ENCODE data around the gene SORCS2. TPM values are rescaled to one million over a fixed set of nuclear protein-coding genes. Genes with fewer than 3 reads are reported as not detected.

SORCS2 gene
- 0.14 and 0.26 TPM in 2 replicates for polyA plus RNA-seq (2013)

- Histone ChIP-seq H2AFZ (ENCODE audit: insufficient read depth, low read length, poor library complexity) (no peak within 1 kb of the TSS), H4K8ac (ENCODE audit: low read depth, low read length) (no peak within 1 kb of the TSS), H3K79me1 (ENCODE audit: low read length) (no peaks in the 10 kb centered on the region), H3K23ac (ENCODE audit: low read length) (no peak within 1 kb of the TSS), H2BK12ac (ENCODE audit: low read length) (no peak within 1 kb of the TSS), H2BK120ac (ENCODE audit: insufficient read depth, low read length, poor library complexity) (no peak within 1 kb of the TSS), H4K12ac (ENCODE audit: low read depth, low read length) (no peak within 1 kb of the TSS), H3K36me3 (ENCODE audit: control insufficient read depth in 1 of 2, insufficient read depth in 2 of 2, low read length in 2 of 2) (no peaks in the 10 kb centered on the region), H3K14ac (ENCODE audit: low read length) (no peak within 1 kb of the TSS), H2BK5ac (ENCODE audit: low read depth, low read length, poor library complexity) (no peak within 1 kb of the TSS), H3K4me1 (ENCODE audit: control insufficient read depth in 1 of 2, insufficient read depth in 2 of 2, low read length in 2 of 2) (peaks cover 5 to 6% of the 10 kb centered on the region in 2 experiments), H3K4me3 (ENCODE audit: low read depth, low read length) (no peak within 1 kb of the TSS), H3K18ac (ENCODE audit: low read length) (no peak within 1 kb of the TSS), H3K27ac (ENCODE audit: low read depth, low read length) (no peak within 1 kb of the TSS), H3K4me2 (ENCODE audit: low read length) (peak within 1 kb of the TSS; percentile 71), H3K27me3 (ENCODE audit: insufficient read depth, low read length) (peaks cover 20% of the 10 kb centered on the region), H3K79me2 (ENCODE audit: control insufficient read depth, insufficient read depth, low read length, poor library complexity) (no peaks in the 10 kb centered on the region), H2AK5ac (ENCODE audit: low read length) (no peak within 1 kb of the TSS), H3K9ac (ENCODE audit: low read length) (no peak within 1 kb of the TSS), H3K4ac (ENCODE audit: low read depth, low read length) (no peak within 1 kb of the TSS), H3K9me3 (ENCODE audit: insufficient read depth, low read depth, low read length) (no peaks in the 10 kb centered on the region), H4K91ac (ENCODE audit: low read depth, low read length) (no peak within 1 kb of the TSS)
- WGBS (ENCODE audit: extremely low coverage, insufficient coverage, insufficient read length), result no CpG with 5 or more reads among the region's 116 CpGs
- DNase-seq, result peak; percentile 10 to 62
These were observed at the start of gene SORCS2 for GRCh38 chr4:7192252-7193029. Gene SORCS2 (plus strand): TSS chr4:7192538.

GRCh38 chr4:7144374-7145290, 47.7 kb upstream of the SORCS2 start:
- Histone ChIP-seq H3K4me3 (ENCODE audit: low read depth, low read length) (no peak overlapping the region), H3K18ac (ENCODE audit: low read length) (no peak overlapping the region), H3K4me1 (ENCODE audit: control insufficient read depth in 1 of 2, insufficient read depth in 2 of 2, low read length in 2 of 2) (no peaks in the 10 kb centered on the region), H3K36me3 (ENCODE audit: control insufficient read depth in 1 of 2, insufficient read depth in 2 of 2, low read length in 2 of 2) (no peaks in the 10 kb centered on the region), H3K9me3 (ENCODE audit: insufficient read depth, low read depth, low read length) (peaks cover 2% of the 10 kb centered on the region), H2AFZ (ENCODE audit: insufficient read depth, low read length, poor library complexity) (no peak overlapping the region), H3K4ac (ENCODE audit: low read depth, low read length) (no peak overlapping the region), H3K79me2 (ENCODE audit: control insufficient read depth, insufficient read depth, low read length, poor library complexity) (no peaks in the 10 kb centered on the region), H2BK5ac (ENCODE audit: low read depth, low read length, poor library complexity) (no peak overlapping the region), H3K14ac (ENCODE audit: low read length) (no peak overlapping the region), H4K12ac (ENCODE audit: low read depth, low read length) (no peak overlapping the region), H2BK120ac (ENCODE audit: insufficient read depth, low read length, poor library complexity) (no peak overlapping the region), H3K23ac (ENCODE audit: low read length) (no peak overlapping the region), H3K27ac (ENCODE audit: low read depth, low read length) (no peak overlapping the region), H4K8ac (ENCODE audit: low read depth, low read length) (no peak overlapping the region), H2BK12ac (ENCODE audit: low read length) (no peak overlapping the region), H3K4me2 (ENCODE audit: low read length) (no peak overlapping the region), H3K9ac (ENCODE audit: low read length) (no peak overlapping the region), H2AK5ac (ENCODE audit: low read length) (no peak overlapping the region), H4K91ac (ENCODE audit: low read depth, low read length) (no peak overlapping the region), H3K27me3 (ENCODE audit: insufficient read depth, low read length) (no peaks in the 10 kb centered on the region), H3K79me1 (ENCODE audit: low read length) (no peaks in the 10 kb centered on the region)
- DNase-seq, result no peak
- WGBS (ENCODE audit: extremely low coverage, insufficient coverage, insufficient read length), result no CpG with 5 or more reads among the region's 17 CpGs

- Histone ChIP-seq H4K8ac (ENCODE audit: low read depth, low read length) (no peak overlapping the region), H2AFZ (ENCODE audit: insufficient read depth, low read length, poor library complexity) (no peak overlapping the region), H3K4me2 (ENCODE audit: low read length) (no peak overlapping the region), H3K4me1 (ENCODE audit: control insufficient read depth in 1 of 2, insufficient read depth in 2 of 2, low read length in 2 of 2) (no peaks in the 10 kb centered on the region), H3K4ac (ENCODE audit: low read depth, low read length) (no peak overlapping the region), H3K36me3 (ENCODE audit: control insufficient read depth in 1 of 2, insufficient read depth in 2 of 2, low read length in 2 of 2) (no peaks in the 10 kb centered on the region), H3K4me3 (ENCODE audit: low read depth, low read length) (no peak overlapping the region), H2BK120ac (ENCODE audit: insufficient read depth, low read length, poor library complexity) (no peak overlapping the region), H2AK5ac (ENCODE audit: low read length) (no peak overlapping the region), H2BK12ac (ENCODE audit: low read length) (no peak overlapping the region), H3K79me2 (ENCODE audit: control insufficient read depth, insufficient read depth, low read length, poor library complexity) (no peaks in the 10 kb centered on the region), H3K27ac (ENCODE audit: low read depth, low read length) (no peak overlapping the region), H3K23ac (ENCODE audit: low read length) (no peak overlapping the region), H2BK5ac (ENCODE audit: low read depth, low read length, poor library complexity) (no peak overlapping the region), H4K91ac (ENCODE audit: low read depth, low read length) (no peak overlapping the region), H3K9ac (ENCODE audit: low read length) (no peak overlapping the region), H3K79me1 (ENCODE audit: low read length) (no peaks in the 10 kb centered on the region), H3K9me3 (ENCODE audit: insufficient read depth, low read depth, low read length) (peaks cover 2% of the 10 kb centered on the region), H4K12ac (ENCODE audit: low read depth, low read length) (no peak overlapping the region), H3K27me3 (ENCODE audit: insufficient read depth, low read length) (no peaks in the 10 kb centered on the region), H3K14ac (ENCODE audit: low read length) (no peak overlapping the region), H3K18ac (ENCODE audit: low read length) (no peak overlapping the region)
- no peak for DNase-seq
- no CpG with 5 or more reads among the region's 14 CpGs for WGBS (ENCODE audit: extremely low coverage, insufficient coverage, insufficient read length)
These were observed 46.9 kb upstream of the SORCS2 start for GRCh38 chr4:7145291-7145934.

GRCh38 chr4:7146059-7146785, 46.1 kb upstream of the SORCS2 start:
- no peaks in the 10 kb centered on the region for H3K4me1 ChIP-seq (ENCODE audit: control insufficient read depth in 1 of 2, insufficient read depth in 2 of 2, low read length in 2 of 2)
- H3K9ac ChIP-seq (ENCODE audit: low read length), result no peak overlapping the region
- H3K79me2 ChIP-seq (ENCODE audit: control insufficient read depth, insufficient read depth, low read length, poor library complexity), result no peaks in the 10 kb centered on the region
- H3K4me3 ChIP-seq (ENCODE audit: low read depth, low read length), result no peak overlapping the region
- H3K27ac ChIP-seq (ENCODE audit: low read depth, low read length), result no peak overlapping the region
- H3K27me3 ChIP-seq (ENCODE audit: insufficient read depth, low read length), result no peaks in the 10 kb centered on the region
- H3K9me3 ChIP-seq (ENCODE audit: insufficient read depth, low read depth, low read length), result peaks cover 2% of the 10 kb centered on the region
- no peak overlapping the region for H3K14ac ChIP-seq (ENCODE audit: low read length)
- no peak overlapping the region for H3K18ac ChIP-seq (ENCODE audit: low read length)
- H4K8ac ChIP-seq (ENCODE audit: low read depth, low read length), result no peak overlapping the region
- no peak overlapping the region for H3K4me2 ChIP-seq (ENCODE audit: low read length)
- no peak overlapping the region for H4K91ac ChIP-seq (ENCODE audit: low read depth, low read length)
- no CpG with 5 or more reads among the region's 15 CpGs for WGBS (ENCODE audit: extremely low coverage, insufficient coverage, insufficient read length)
- no peak overlapping the region for H4K12ac ChIP-seq (ENCODE audit: low read depth, low read length)
- no peak overlapping the region for H3K4ac ChIP-seq (ENCODE audit: low read depth, low read length)
- H3K23ac ChIP-seq (ENCODE audit: low read length), result no peak overlapping the region
- no peak for DNase-seq
- no peak overlapping the region for H2AFZ ChIP-seq (ENCODE audit: insufficient read depth, low read length, poor library complexity)
- H2BK120ac ChIP-seq (ENCODE audit: insufficient read depth, low read length, poor library complexity), result no peak overlapping the region
- no peaks in the 10 kb centered on the region for H3K79me1 ChIP-seq (ENCODE audit: low read length)
- no peak overlapping the region for H2BK12ac ChIP-seq (ENCODE audit: low read length)
- no peak overlapping the region for H2AK5ac ChIP-seq (ENCODE audit: low read length)
- no peaks in the 10 kb centered on the region for H3K36me3 ChIP-seq (ENCODE audit: control insufficient read depth in 1 of 2, insufficient read depth in 2 of 2, low read length in 2 of 2)
- no peak overlapping the region for H2BK5ac ChIP-seq (ENCODE audit: low read depth, low read length, poor library complexity)

Measured in trophoblast cell (in vitro differentiated cells and primary cell).